Naive thymus-derived CD8-positive, alpha-beta T cell (primary cell): Measurements from ENCODE around the gene DSCAML1. TPM values are rescaled to one million over a fixed set of nuclear protein-coding genes. Genes with fewer than 3 reads are reported as not detected.
"Not testable (repeated sequence)": the region's sequence is repeated elsewhere in the genome, so short reads cannot be mapped to it uniquely, and the experiment has no call there.

Experiments used
- ATAC-seq, 2 donors: fragments of 150-1000 bp; cut with Tn5 transposase in 1 of 2; sonication (Bioruptor Pico), chemical (Tn5 transposase) in 1 of 2; 1 replicate in 1 of 2; 2 replicates in 1 of 2; pipeline ENCODE4 v1.10.0; 2021; ENCODE audit warnings: mild to moderate bottlenecking in 2 of 2, moderate library complexity in 2 of 2
- POLR2A ChIA-PET: fragments of 350-600 bp; sonication (Branson Sonifier 250); formaldehyde crosslinking; loops from one replicate; lab custom pipeline; 2021; ENCODE audit warnings: antibody characterized with exemption; lab: Charles Lee
- DNase-seq, 10 donors: peaks; one replicate each; pipeline versions ENCODE4 v3.0.0 to v3.0.0-alpha.2; 2020 to 2022
- H3K27ac Mint-ChIP-seq, 10 donors: one replicate each; pipeline ENCODE4 v1.8.0; 2020 to 2022; ENCODE audit warnings: mild to moderate bottlenecking in 10 of 10, mixed read lengths in 10 of 10, moderate library complexity in 4 of 10, inconsistent platforms in 1 of 10
- H3K27me3 Mint-ChIP-seq, 5 donors: one replicate each; pipeline ENCODE4 v1.8.0; 2021 to 2022; ENCODE audit warnings: mixed read lengths in 5 of 5
- H3K36me3 Mint-ChIP-seq, 3 donors: one replicate each; pipeline ENCODE4 v1.8.0; 2020 to 2022; ENCODE audit warnings: mixed read lengths in 3 of 3, mild to moderate bottlenecking in 2 of 3, inconsistent platforms in 1 of 3
- H3K4me1 Mint-ChIP-seq, 4 donors: one replicate each; pipeline ENCODE4 v1.8.0; 2021 to 2022; ENCODE audit warnings: mixed read lengths in 4 of 4
- H3K4me3 Mint-ChIP-seq, 10 donors: one replicate each; pipeline ENCODE4 v1.8.0; 2020 to 2022; ENCODE audit warnings: mild to moderate bottlenecking in 10 of 10, mixed read lengths in 10 of 10, moderate library complexity in 6 of 10, inconsistent platforms in 1 of 10
- H3K9me3 Mint-ChIP-seq, 9 donors: one replicate each; pipeline ENCODE4 v1.8.0; 2020 to 2022; ENCODE audit warnings: mixed read lengths in 9 of 9, mild to moderate bottlenecking in 3 of 9, inconsistent platforms in 1 of 9, moderate library complexity in 1 of 9
- polyA plus RNA-seq, 3 donors: library from polyadenylated mRNA; unstranded; fragments of 300-500 nt; fragmentation: Illumina TruSeq; gene quantifications; one replicate each; pipeline ENCODE4 v1.2.3, GENCODE V29; 2021
- total RNA-seq, 8 experiments: library from RNA in 2 of 8; stranded (reverse) in 2 of 8; gene quantifications; one replicate each; pipeline ENCODE4 v1.2.3 and lab custom pipeline; 2021 to 2026

The DSCAML1 gene
- total and polyA plus RNA-seq, 5 experiments from 2014 or later, result 0.12 to 2.1 (median 0.15) TPM

DNA sequence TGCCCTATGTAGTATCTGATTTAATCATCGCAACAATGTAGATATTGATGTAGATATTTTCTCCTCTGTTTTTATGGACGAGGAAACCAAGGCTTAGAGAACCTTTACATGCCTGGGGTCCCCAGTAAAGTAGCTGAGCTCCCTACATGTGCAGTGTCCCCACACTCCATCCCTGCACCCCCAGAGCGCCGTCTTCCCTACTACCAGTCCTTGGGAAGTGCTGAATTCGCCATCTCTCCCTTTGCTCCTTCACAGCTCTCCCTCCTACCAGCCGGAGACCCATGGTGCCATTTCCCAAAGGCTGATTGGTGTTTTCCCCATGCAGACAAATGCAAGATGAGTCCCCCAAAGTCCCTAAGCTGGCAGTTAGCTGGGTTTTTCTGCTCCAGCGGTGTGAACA lies 383.4 kb downstream of the DSCAML1 start:
- H3K4me3 Mint-ChIP-seq, result no peak overlapping the region
- POLR2A ChIA-PET, result no interaction called here
- ATAC-seq, result no peak
- H3K36me3 Mint-ChIP-seq, result peaks cover 0 to 20% (median 16%) of the 10 kb centered on the region in 3 donors
- no peak for DNase-seq
- H3K27ac Mint-ChIP-seq, result peak overlapping the region in 1 of 10 donors; percentile 49
- H3K4me1 Mint-ChIP-seq, result peaks cover 0 to 3% (median 0%) of the 10 kb centered on the region in 4 donors
- no peaks in the 10 kb centered on the region for H3K9me3 Mint-ChIP-seq
- peaks cover 0 to 12% (median 0%) of the 10 kb centered on the region in 5 donors for H3K27me3 Mint-ChIP-seq

DNA sequence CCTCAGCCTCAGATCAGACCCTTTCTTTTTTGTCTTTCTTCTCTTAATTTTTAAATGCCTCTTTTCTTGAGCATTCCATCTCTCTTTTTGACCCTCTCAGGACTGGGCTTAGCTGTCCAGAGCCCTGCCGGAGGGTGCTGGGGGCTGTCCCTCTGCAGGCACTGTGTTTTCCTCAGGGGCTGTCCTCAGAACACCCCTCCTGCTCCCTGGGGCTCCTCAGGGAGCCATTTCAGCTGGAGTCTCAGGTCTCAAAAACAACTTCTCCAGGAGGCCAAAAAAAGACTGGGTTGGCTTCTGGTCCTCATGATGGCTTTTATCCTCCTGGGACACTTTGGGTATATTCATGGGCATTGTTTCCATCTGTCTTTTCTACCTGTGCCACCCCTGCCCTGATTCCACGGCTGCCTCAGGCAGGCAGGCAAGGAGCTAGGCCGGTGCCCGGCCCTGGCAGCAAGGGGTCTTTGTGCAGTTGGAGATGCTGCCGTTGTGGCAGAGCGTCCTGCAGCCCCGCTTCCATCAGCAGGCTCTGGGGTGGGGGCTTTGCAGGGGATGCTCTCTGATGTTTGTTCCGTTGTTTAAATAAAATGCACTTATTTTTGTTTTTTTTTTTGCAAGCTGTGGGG lies 384.3 kb downstream of the DSCAML1 start:
- Mint-ChIP-seq H3K9me3 (no peaks in the 10 kb centered on the region), H3K27me3 (peaks cover 0 to 7% (median 0%) of the 10 kb centered on the region in 5 donors), H3K4me3 (no peak overlapping the region), H3K27ac (peak overlapping the region in 1 of 10 donors; percentile 42), H3K36me3 (peaks cover 0 to 28% (median 21%) of the 10 kb centered on the region in 3 donors), H3K4me1 (peaks cover 0 to 3% (median 0%) of the 10 kb centered on the region in 4 donors)
- POLR2A ChIA-PET, result no interaction called here
- DNase-seq (no peak), ATAC-seq (no peak)

DNA sequence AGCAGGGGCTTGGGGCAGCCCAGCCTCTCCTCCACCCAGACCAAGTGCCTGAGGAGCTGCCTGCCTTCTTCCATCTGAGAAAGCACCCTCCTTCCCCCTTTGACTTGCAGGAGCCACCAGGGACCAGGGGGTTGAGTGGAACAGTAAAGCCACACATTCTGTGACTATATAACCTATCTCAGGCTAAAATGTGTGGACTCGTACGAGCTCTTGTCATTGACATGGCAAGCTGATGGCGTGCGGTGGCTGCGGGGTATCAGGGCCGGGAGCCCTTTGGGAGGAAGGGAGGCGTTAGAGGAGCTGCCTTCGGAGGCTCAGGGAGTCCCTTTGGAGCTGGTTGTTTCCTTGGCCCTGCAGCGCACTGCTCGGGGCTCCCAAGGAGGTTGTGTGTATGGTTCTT lies 384.8 kb downstream of the DSCAML1 start:
- H3K36me3 Mint-ChIP-seq, result peaks cover 0 to 31% (median 24%) of the 10 kb centered on the region in 3 donors
- ATAC-seq (no peak), DNase-seq (no peak)
- POLR2A ChIA-PET, result no interaction called here
- H3K27ac Mint-ChIP-seq, result peak overlapping the region in 2 of 10 donors; percentile 42 to 70
- no peaks in the 10 kb centered on the region for H3K9me3 Mint-ChIP-seq
- peaks cover 0 to 1% (median 0%) of the 10 kb centered on the region in 5 donors for H3K27me3 Mint-ChIP-seq
- H3K4me1 Mint-ChIP-seq, result peaks cover 0 to 3% (median 0%) of the 10 kb centered on the region in 4 donors
- no peak overlapping the region for H3K4me3 Mint-ChIP-seq

DNA sequence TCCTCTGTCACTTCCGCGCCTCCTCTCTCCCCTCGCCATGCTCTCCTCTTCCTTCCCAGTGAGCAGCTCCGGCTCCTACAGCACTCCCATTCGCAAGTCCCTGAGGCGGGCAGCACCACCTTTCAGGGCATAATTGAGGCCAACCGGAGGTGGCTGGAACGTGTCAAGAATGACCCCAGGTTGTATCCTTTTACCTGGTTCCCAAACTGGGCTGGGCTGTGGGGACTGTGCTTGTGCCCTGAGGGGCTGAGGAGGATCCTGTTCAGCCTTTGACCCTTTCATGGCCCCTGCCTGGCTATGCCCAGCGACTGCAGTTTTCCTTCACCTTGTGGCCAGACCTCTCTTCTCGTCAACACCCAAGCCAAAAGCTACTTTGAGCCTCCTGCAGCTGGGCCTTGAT lies 385.3 kb downstream of the DSCAML1 start:
- Mint-ChIP-seq H3K4me3 (no peak overlapping the region), H3K4me1 (peaks cover 0 to 3% (median 0%) of the 10 kb centered on the region in 4 donors), H3K36me3 (peaks cover 0 to 33% (median 25%) of the 10 kb centered on the region in 3 donors), H3K27ac (peak overlapping the region in 2 of 10 donors; percentile 42 to 70), H3K9me3 (no peaks in the 10 kb centered on the region), H3K27me3 (no peaks in the 10 kb centered on the region)
- no peak for DNase-seq
- no peak for ATAC-seq
- POLR2A ChIA-PET, result no interaction called here

DNA sequence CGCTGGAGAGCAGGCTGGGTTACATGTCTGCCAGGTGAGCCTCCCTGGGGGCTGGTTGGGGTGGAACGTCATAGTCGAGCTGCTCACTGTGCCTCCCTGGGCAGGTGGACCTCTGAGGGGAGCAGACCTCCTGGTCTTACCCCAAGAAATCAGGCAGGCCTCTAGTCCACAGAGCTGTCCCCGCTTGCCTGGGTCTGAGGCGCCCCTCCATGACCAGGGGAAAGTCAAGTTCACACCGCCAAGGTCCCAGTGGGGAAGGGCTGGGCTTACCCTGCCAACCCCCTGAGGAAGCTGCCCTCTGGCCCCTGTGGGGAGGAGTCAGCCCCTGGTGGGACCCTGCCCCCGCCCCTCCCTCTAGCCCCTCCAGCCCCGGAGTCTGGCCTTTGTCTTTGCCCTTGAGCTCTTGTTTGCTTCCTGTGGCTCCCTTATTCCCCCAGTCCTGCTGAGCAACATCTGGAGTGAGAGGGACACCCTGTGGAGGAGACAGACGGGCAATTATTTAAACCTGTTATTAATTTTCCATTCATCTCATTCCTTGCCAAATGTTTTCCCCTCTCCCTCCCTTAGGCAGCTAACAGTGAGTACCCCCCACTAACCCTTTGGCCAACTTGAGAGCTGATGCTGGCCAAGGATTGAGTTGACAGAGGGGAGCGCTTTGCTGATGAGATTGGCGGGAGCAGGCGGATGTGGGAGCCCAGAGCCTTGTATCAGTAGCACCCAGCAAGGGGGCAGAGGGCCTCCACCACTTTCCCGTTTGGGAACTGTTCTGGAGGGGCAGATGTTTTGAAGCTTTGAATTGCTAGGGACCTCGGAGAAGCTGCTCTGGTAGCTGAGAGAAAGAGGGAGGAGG lies 385.9 kb downstream of the DSCAML1 start:
- ATAC-seq, result no peak
- Mint-ChIP-seq H3K4me1 (peaks cover 0 to 3% (median 0%) of the 10 kb centered on the region in 4 donors), H3K27me3 (no peaks in the 10 kb centered on the region), H3K36me3 (peaks cover 4 to 34% (median 32%) of the 10 kb centered on the region in 3 donors), H3K27ac (no peak overlapping the region), H3K4me3 (no peak overlapping the region), H3K9me3 (peaks cover 0 to 5% (median 2%) of the 10 kb centered on the region in 9 donors)
- no peak for DNase-seq
- POLR2A ChIA-PET, result no interaction called here

DNA sequence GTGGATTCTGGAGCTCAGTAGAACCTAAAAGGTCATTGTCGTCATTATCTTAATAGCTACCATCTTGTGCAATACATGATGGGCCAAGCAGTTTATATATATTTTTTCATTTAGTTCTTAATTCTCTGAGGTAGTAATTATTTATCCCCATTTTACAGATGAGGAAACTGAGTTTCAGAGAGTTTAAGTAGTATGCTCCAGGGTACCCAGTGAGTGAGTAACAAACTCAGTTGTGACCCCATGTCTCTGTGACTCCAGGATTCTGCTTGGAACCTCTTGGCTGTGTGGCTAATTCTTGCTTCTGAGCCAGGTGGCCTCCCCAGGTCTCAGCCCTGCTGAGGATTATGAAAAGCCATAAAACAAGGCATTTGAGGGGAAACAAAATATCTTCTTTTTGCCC lies 386.8 kb downstream of the DSCAML1 start:
- ATAC-seq, result no peak
- no peak for DNase-seq
- peaks cover 0 to 3% (median 0%) of the 10 kb centered on the region in 4 donors for H3K4me1 Mint-ChIP-seq
- POLR2A ChIA-PET, result no interaction called here
- peak overlapping the region in 1 of 10 donors; percentile 35 for H3K27ac Mint-ChIP-seq
- H3K36me3 Mint-ChIP-seq, result peaks cover 12 to 42% (median 40%) of the 10 kb centered on the region in 3 donors
- H3K9me3 Mint-ChIP-seq, result peaks cover 0 to 14% (median 10%) of the 10 kb centered on the region in 9 donors
- H3K27me3 Mint-ChIP-seq, result no peaks in the 10 kb centered on the region
- no peak overlapping the region for H3K4me3 Mint-ChIP-seq

DNA sequence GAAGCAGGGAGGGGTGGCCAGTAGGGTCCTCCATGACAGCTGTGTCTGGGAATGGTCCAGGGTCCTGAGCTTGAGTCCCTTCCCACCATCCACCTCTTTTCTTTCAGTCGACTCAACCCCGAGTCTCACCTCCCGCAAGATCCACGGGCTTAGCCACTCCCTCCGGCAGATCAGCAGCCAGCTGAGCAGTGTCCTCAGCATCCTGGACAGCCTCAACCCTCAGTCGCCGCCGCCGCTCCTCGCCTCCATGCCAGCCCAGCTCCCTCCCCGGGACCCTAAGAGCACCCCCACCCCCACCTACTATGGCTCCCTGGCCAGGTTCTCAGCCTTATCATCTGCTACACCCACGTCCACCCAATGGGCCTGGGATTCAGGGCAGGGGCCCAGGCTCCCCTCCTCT lies 387.5 kb downstream of the DSCAML1 start:
- peaks cover 0 to 3% (median 0%) of the 10 kb centered on the region in 4 donors for H3K4me1 Mint-ChIP-seq
- POLR2A ChIA-PET, result no interaction called here
- ATAC-seq (no peak), DNase-seq (no peak)
- H3K36me3 Mint-ChIP-seq, result peaks cover 15 to 49% (median 47%) of the 10 kb centered on the region in 3 donors
- peak overlapping the region in 1 of 10 donors; percentile 35 for H3K27ac Mint-ChIP-seq
- no peaks in the 10 kb centered on the region for H3K27me3 Mint-ChIP-seq
- H3K9me3 Mint-ChIP-seq, result peaks cover 0 to 19% (median 13%) of the 10 kb centered on the region in 9 donors
- no peak overlapping the region for H3K4me3 Mint-ChIP-seq

DNA sequence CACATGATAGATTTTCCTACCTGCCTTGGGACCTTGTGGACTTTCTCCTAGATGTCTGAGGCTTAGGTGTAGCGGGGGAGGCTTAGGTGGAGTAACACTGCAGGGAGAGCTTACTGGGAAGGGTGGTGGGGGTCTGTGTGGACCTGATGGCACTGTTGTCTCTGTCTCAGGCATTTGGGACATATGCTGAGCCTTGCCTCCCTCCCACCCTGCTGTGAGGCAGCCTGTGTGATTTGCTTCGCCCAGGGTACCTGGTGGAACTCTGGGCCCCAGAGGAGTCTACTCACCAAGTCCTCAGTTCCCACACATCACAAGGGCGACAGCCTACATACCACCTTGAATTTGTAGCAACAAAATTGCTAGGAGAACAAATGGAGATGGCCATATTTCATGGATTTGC lies 388.7 kb downstream of the DSCAML1 start:
- peaks cover 25 to 60% (median 59%) of the 10 kb centered on the region in 3 donors for H3K36me3 Mint-ChIP-seq
- H3K27ac Mint-ChIP-seq, result no peak overlapping the region
- H3K4me1 Mint-ChIP-seq, result peaks cover 0 to 5% (median 0%) of the 10 kb centered on the region in 4 donors
- no peak for ATAC-seq
- POLR2A ChIA-PET, result no interaction called here
- H3K9me3 Mint-ChIP-seq, result peaks cover 0 to 23% (median 16%) of the 10 kb centered on the region in 9 donors
- DNase-seq, result no peak
- H3K4me3 Mint-ChIP-seq, result no peak overlapping the region
- H3K27me3 Mint-ChIP-seq, result no peaks in the 10 kb centered on the region

DNA sequence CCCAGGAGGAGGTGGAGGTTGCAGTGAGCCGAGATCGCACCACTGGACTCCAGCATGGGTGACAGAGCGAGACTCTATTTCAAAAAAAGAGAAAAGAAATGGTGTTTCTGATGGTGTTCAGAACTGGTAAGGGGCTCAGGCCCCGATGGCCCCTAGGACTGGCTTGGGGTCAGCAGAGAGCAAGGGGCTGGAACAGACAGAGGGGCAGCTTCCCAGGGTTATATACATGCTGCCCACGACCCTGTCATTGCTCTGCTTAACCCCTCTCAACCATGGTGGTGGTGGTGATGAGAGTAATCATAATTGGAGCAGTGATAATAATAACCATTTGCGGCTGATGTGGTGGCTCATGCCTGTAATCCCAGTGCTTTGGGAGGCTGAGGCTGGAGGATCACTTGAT lies 390.0 kb downstream of the DSCAML1 start:
- peaks cover 29 to 72% (median 71%) of the 10 kb centered on the region in 3 donors for H3K36me3 Mint-ChIP-seq
- H3K27ac Mint-ChIP-seq, result no peak overlapping the region
- no peak overlapping the region for H3K4me3 Mint-ChIP-seq
- POLR2A ChIA-PET, result no interaction called here
- DNase-seq (no peak), ATAC-seq (no peak)
- H3K4me1 Mint-ChIP-seq, result peaks cover 0 to 8% (median 0%) of the 10 kb centered on the region in 4 donors
- no peaks in the 10 kb centered on the region for H3K27me3 Mint-ChIP-seq
- peaks cover 0 to 23% (median 17%) of the 10 kb centered on the region in 9 donors for H3K9me3 Mint-ChIP-seq

DNA sequence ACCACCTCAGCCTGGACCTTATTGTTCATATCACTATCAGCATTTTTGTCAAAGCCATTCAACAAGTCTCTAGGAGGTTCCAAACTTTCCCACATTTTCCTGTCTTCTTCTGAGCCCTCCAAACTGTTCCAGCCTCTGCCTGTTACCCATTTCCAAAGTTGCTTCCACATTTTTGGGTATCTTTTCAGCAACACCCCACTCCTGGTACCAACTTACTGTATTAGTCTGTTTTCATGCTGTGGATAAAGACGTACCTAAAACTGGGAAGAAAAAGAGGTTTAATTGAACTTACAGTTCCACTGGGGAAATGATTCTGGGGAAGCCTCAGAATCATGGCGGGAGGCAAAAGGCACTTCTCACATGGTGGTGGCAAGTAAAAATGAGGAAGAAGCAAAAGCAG lies 391.1 kb downstream of the DSCAML1 start:
- H3K4me3 Mint-ChIP-seq, H3K27me3 Mint-ChIP-seq, POLR2A ChIA-PET, H3K27ac Mint-ChIP-seq, ATAC-seq, DNase-seq: not testable (repeated sequence)
- Mint-ChIP-seq H3K36me3 (peaks cover 29 to 81% (median 80%) of the 10 kb centered on the region in 3 donors), H3K9me3 (peaks cover 0 to 23% (median 17%) of the 10 kb centered on the region in 9 donors), H3K4me1 (peaks cover 0 to 10% (median 1%) of the 10 kb centered on the region in 4 donors)

DNA sequence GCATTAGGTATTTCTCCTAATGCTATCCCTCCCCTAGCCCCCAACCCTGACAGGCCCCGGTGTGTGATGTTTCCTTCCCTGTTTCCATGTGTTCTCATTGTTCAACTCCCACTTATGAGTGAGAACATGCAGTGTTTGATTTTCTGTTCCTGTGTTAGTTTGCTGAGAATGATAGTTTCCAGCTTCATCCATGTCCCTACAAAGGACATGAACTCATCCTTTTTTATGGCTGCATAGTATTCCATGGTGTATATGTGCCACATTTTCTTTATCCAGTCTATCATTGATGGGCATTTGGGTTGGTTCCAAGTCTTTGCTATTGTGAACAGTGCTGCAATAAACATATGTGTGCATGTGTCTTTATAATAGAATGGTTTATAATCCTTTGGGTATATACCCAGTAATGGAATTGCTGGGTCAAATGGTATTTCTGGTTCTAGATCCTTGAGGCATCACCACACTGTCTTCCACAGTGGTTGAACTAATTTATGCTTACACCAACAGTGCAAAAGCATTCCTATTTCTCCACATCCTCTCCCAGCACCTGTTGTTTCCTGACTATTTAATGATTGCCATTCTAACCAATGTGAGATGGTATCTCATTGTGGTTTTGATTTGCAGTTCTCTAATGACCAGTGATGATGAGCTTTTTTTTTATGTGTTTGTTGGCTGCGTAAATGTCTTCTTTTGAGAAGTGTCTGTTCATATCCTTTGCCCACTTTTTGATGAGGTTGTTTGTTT lies 397.7 kb downstream of the DSCAML1 start:
- Mint-ChIP-seq H3K9me3 (peaks cover 0 to 36% (median 10%) of the 10 kb centered on the region in 9 donors), H3K36me3 (peaks cover 32 to 93% (median 86%) of the 10 kb centered on the region in 3 donors)
- H3K4me3 Mint-ChIP-seq, H3K27me3 Mint-ChIP-seq, POLR2A ChIA-PET, H3K27ac Mint-ChIP-seq, ATAC-seq, H3K4me1 Mint-ChIP-seq, DNase-seq: not testable (repeated sequence)

DNA sequence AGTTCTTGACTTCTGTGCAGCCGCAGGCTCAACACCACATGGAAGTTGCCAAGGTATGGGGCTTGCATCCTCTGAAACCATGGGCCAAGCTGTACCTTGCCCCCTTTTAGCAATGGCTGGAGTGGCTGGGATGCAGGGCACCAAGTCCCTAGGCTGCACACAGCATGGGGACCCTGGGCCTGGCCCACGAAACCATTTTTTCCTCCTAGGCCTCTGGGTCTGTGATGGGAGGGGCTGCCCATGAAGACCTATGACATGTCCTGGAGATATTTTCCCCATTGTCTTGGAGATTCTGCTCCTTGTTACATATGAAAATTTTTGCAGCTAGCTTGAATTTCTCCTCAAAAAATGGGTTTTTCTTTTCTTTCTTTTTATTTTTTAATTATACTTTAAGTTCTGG lies 398.4 kb downstream of the DSCAML1 start:
- H3K4me1 Mint-ChIP-seq, ATAC-seq, H3K27me3 Mint-ChIP-seq, H3K27ac Mint-ChIP-seq, POLR2A ChIA-PET, H3K4me3 Mint-ChIP-seq, DNase-seq: not testable (repeated sequence)
- peaks cover 0 to 34% (median 4%) of the 10 kb centered on the region in 9 donors for H3K9me3 Mint-ChIP-seq
- peaks cover 28 to 93% (median 84%) of the 10 kb centered on the region in 3 donors for H3K36me3 Mint-ChIP-seq
